ENCODE measurements around the gene DDX23. TPM values are rescaled to one million over a fixed set of nuclear protein-coding genes. Genes with fewer than 3 reads are reported as not detected.

DDX23 gene
- total and polyA plus RNA-seq, 2 of the 4 experiments (the other 2 are of a cell fraction), result 61.8 to 81.9 TPM

GRCh38 chr12:48869191-48869590 is 17.2 kb upstream of the DDX23 start:
- no peak overlapping the region for H3K9ac ChIP-seq (ENCODE audit: low read depth, low read length)
- peaks cover 22% of the 10 kb centered on the region for H3K27me3 ChIP-seq (ENCODE audit: control insufficient read depth, insufficient read depth, low read length)
- no peaks in the 10 kb centered on the region for H3K9me3 ChIP-seq (ENCODE audit: control insufficient read depth, insufficient read depth, low read length)
- H2BK5ac ChIP-seq (ENCODE audit: low read depth, low read length, poor library complexity, severe bottlenecking), result no peak overlapping the region
- intact Hi-C loops (cut with micrococcal nuclease), result no loop called here
- dilution Hi-C loops (cut with HindIII; ENCODE audit: low sequenced_read_pairs, unreplicated experiment), result no loop called here
- no peak overlapping the region for H2AFZ ChIP-seq (replicated peaks; ENCODE audit: low read length, poor library complexity)
- H2BK120ac ChIP-seq (ENCODE audit: low read depth, low read length), result no peak overlapping the region
- H3K27ac ChIP-seq (ENCODE audit: insufficient read depth, low read length), result no peak overlapping the region
- H3K9me1 ChIP-seq (ENCODE audit: insufficient read depth, low read length), result no peaks in the 10 kb centered on the region
- no peaks in the 10 kb centered on the region for H4K20me1 ChIP-seq (ENCODE audit: insufficient read depth, low read length)
- CTCF ChIA-PET, result no interaction called here
- 69 to 100% methylated on average over 1 to 2 of the region's 2 CpGs for WGBS, 2 experiments (ENCODE audit: extremely low coverage in 2 of 2, insufficient read length in 1 of 2)
- H3K4me1 ChIP-seq (ENCODE audit: control insufficient read depth, insufficient read depth, low read length), result no peaks in the 10 kb centered on the region
- no peak overlapping the region for H2BK15ac ChIP-seq (ENCODE audit: low read depth, low read length)
- ATAC-seq (ENCODE audit: low read depth) (no peak), DNase-seq (no peak)
- H3K4me3 ChIP-seq (ENCODE audit: insufficient read depth, low read depth, low read length), result no peak overlapping the region
- no peaks in the 10 kb centered on the region for H3K36me3 ChIP-seq (ENCODE audit: control insufficient read depth, insufficient read depth, low read length)
- no peak overlapping the region for H4K8ac ChIP-seq (ENCODE audit: low read depth in 2 of 2, low read length in 2 of 2)
- no peak overlapping the region for H4K5ac ChIP-seq (ENCODE audit: low read depth, low read length)
- H2AK5ac ChIP-seq (ENCODE audit: low read depth, low read length), result no peak overlapping the region
- no peak overlapping the region for H3K4ac ChIP-seq (ENCODE audit: low read depth, low read length)
- in situ Hi-C loops (cut with MboI; ENCODE audit: low sequenced_read_pairs), result no loop called here
- H3K56ac ChIP-seq (ENCODE audit: extremely low read depth, insufficient read depth, low read length), result no peak overlapping the region
- H2AK9ac ChIP-seq (replicated peaks; ENCODE audit: low read depth, low read length, poor library complexity), result no peak overlapping the region
- TF ChIP-seq ELK1 (IDR thresholded peaks at IDR 0.05; ENCODE audit: borderline replicate concordance, low read depth, low read length) (no peak), FOS (IDR thresholded peaks at IDR 0.05; ENCODE audit: low read depth, low read length) (no peak)
- no peaks in the 10 kb centered on the region for H3K79me1 ChIP-seq (ENCODE audit: low read depth in 1 of 2, low read length in 2 of 2)
- H3K4me2 ChIP-seq (ENCODE audit: low read depth, low read length), result no peak overlapping the region
- no peak overlapping the region for H3K23ac ChIP-seq (ENCODE audit: low read depth, low read length)
- POLR2A ChIA-PET (ENCODE audit: unreplicated experiment), result no interaction called here
- no peak overlapping the region for H3K18ac ChIP-seq (ENCODE audit: low read depth, low read length)
- H4K91ac ChIP-seq (ENCODE audit: insufficient read depth, low read depth, low read length), result no peak overlapping the region
- no TSS peak for BruUV-seq (replicated peaks)
- no peak overlapping the region for H3K14ac ChIP-seq (replicated peaks; ENCODE audit: low read depth, low read length)
- no peak overlapping the region for H2BK20ac ChIP-seq (ENCODE audit: low read depth, low read length)
